ENCODE data around the gene GABRP.

GRCh38 chr5:170821257-170821800, 37.8 kb downstream of the GABRP start:
- TF ChIP-seq MYC (IDR thresholded peaks at IDR 0.05; ENCODE audit: borderline replicate concordance, low read length), result no peak
- no peak for TF ChIP-seq CHD4 (IDR thresholded peaks at IDR 0.05; ENCODE audit: borderline replicate concordance)
